ENCODE measurements around the gene OR2F2.

OR2F2 gene

GRCh38 chr7:143954135-143954534 is 19.1 kb downstream of the OR2F2 start:
- H3K4me2 ChIP-seq (ENCODE audit: low read depth, low read length, poor library complexity, severe bottlenecking) = no peak overlapping the region
- no peak overlapping the region for H2AFZ ChIP-seq (ENCODE audit: low read length)
- H3K4me3 ChIP-seq (ENCODE audit: low read length, poor library complexity, severe bottlenecking) = no peak overlapping the region
- no peaks in the 10 kb centered on the region for H3K79me2 ChIP-seq (ENCODE audit: insufficient read depth, low read length)
- no peak overlapping the region for H3K9ac ChIP-seq (ENCODE audit: low read depth, low read length, poor library complexity, severe bottlenecking)
- H3K27me3 ChIP-seq (ENCODE audit: insufficient read depth, low read length, poor library complexity, severe bottlenecking) = no peaks in the 10 kb centered on the region
- H3K4me1 ChIP-seq (ENCODE audit: insufficient read depth, low read length, poor library complexity, severe bottlenecking) = no peaks in the 10 kb centered on the region
- no peaks in the 10 kb centered on the region for H3K9me3 ChIP-seq (ENCODE audit: insufficient read depth, low read depth, low read length)
- no peaks in the 10 kb centered on the region for H3K9me2 ChIP-seq (replicated peaks; ENCODE audit: low read depth, low read length)
- no peaks in the 10 kb centered on the region for H3K36me3 ChIP-seq (ENCODE audit: insufficient read depth, low read length)
- no peaks in the 10 kb centered on the region for H4K20me1 ChIP-seq (ENCODE audit: insufficient read depth, low read length, poor library complexity, severe bottlenecking)
- TF ChIP-seq EZH2phosphoT487 (IDR thresholded peaks at IDR 0.05; ENCODE audit: borderline replicate concordance) (no peak), CTCF (conservative IDR thresholded peaks at IDR 0.05; ENCODE audit: low read length) (no peak)
- no peaks in the 10 kb centered on the region for H3F3A ChIP-seq (ENCODE audit: low read depth)

GRCh38 chr7:143954544-143954943 is 19.5 kb downstream of the OR2F2 start, which contains the start of gene OR2F1:
OR2F1 (plus strand) TSS chr7:143954844; CDS start chr7:143959971, 5,127 bp downstream.
- H4K20me1 ChIP-seq (ENCODE audit: insufficient read depth, low read length, poor library complexity, severe bottlenecking) = no peaks in the 10 kb centered on the region
- H3K4me3 ChIP-seq (ENCODE audit: low read length, poor library complexity, severe bottlenecking) = no peak within 1 kb of the TSS
- no peak within 1 kb of the TSS for H3K9ac ChIP-seq (ENCODE audit: low read depth, low read length, poor library complexity, severe bottlenecking)
- no peaks in the 10 kb centered on the region for H3K9me3 ChIP-seq (ENCODE audit: insufficient read depth, low read depth, low read length)
- no peaks in the 10 kb centered on the region for H3K27me3 ChIP-seq (ENCODE audit: insufficient read depth, low read length, poor library complexity, severe bottlenecking)
- H3K9me2 ChIP-seq (replicated peaks; ENCODE audit: low read depth, low read length) = no peaks in the 10 kb centered on the region
- TF ChIP-seq EZH2phosphoT487 (IDR thresholded peaks at IDR 0.05; ENCODE audit: borderline replicate concordance) (no peak), CTCF (conservative IDR thresholded peaks at IDR 0.05; ENCODE audit: low read length) (no peak)
- H3K4me2 ChIP-seq (ENCODE audit: low read depth, low read length, poor library complexity, severe bottlenecking) = no peak within 1 kb of the TSS
- H3K4me1 ChIP-seq (ENCODE audit: insufficient read depth, low read length, poor library complexity, severe bottlenecking) = no peaks in the 10 kb centered on the region
- no peaks in the 10 kb centered on the region for H3K79me2 ChIP-seq (ENCODE audit: insufficient read depth, low read length)
- no peaks in the 10 kb centered on the region for H3F3A ChIP-seq (ENCODE audit: low read depth)
- H2AFZ ChIP-seq (ENCODE audit: low read length) = no peak within 1 kb of the TSS
- H3K36me3 ChIP-seq (ENCODE audit: insufficient read depth, low read length) = no peaks in the 10 kb centered on the region

GRCh38 chr7:143958781-143959180 is 23.7 kb downstream of the OR2F2 start:
- no peaks in the 10 kb centered on the region for H3K4me1 ChIP-seq (ENCODE audit: insufficient read depth, low read length, poor library complexity, severe bottlenecking)
- no peak overlapping the region for H3K4me2 ChIP-seq (ENCODE audit: low read depth, low read length, poor library complexity, severe bottlenecking)
- H3F3A ChIP-seq (ENCODE audit: low read depth) = no peaks in the 10 kb centered on the region
- no peaks in the 10 kb centered on the region for H3K9me2 ChIP-seq (replicated peaks; ENCODE audit: low read depth, low read length)
- no peak overlapping the region for H2AFZ ChIP-seq (ENCODE audit: low read length)
- no peaks in the 10 kb centered on the region for H4K20me1 ChIP-seq (ENCODE audit: insufficient read depth, low read length, poor library complexity, severe bottlenecking)
- no peaks in the 10 kb centered on the region for H3K36me3 ChIP-seq (ENCODE audit: insufficient read depth, low read length)
- H3K79me2 ChIP-seq (ENCODE audit: insufficient read depth, low read length) = no peaks in the 10 kb centered on the region
- H3K27me3 ChIP-seq (ENCODE audit: insufficient read depth, low read length, poor library complexity, severe bottlenecking) = no peaks in the 10 kb centered on the region
- H3K9ac ChIP-seq (ENCODE audit: low read depth, low read length, poor library complexity, severe bottlenecking) = no peak overlapping the region
- H3K4me3 ChIP-seq (ENCODE audit: low read length, poor library complexity, severe bottlenecking) = no peak overlapping the region
- H3K9me3 ChIP-seq (ENCODE audit: insufficient read depth, low read depth, low read length) = no peaks in the 10 kb centered on the region
- no peak for TF ChIP-seq CTCF (conservative IDR thresholded peaks at IDR 0.05; ENCODE audit: low read length)
- TF ChIP-seq EZH2phosphoT487 (IDR thresholded peaks at IDR 0.05; ENCODE audit: borderline replicate concordance) = no peak
